Activated T-cell treated with anti-CD3 and anti-CD28 coated beads, Interleukin-2, amount 50 U/mL, for 72 hours (primary cell): ENCODE measurements around the gene NLE1. TPM values are rescaled to one million over a fixed set of nuclear protein-coding genes. Genes with fewer than 3 reads are reported as not detected.
"Not testable (repeated sequence)": the region's sequence is repeated elsewhere in the genome, so short reads cannot be mapped to it uniquely, and the experiment has no call there.

Experiments used
- ATAC-seq, 2 donors: fragments of 150-1000 bp; cut with Tn5 transposase; replicated peaks in 1 of 2; 2 replicates each; pipeline ENCODE4 v1.10.0; 2021; ENCODE audit warnings: moderate library complexity in 2 of 2, mild to moderate bottlenecking in 1 of 2
- DNase-seq, 2 donors: peaks; one replicate each; pipeline ENCODE4 v3.0.0; 2021 to 2022; ENCODE audit warnings: mixed read lengths in 1 of 2
- H3K27ac Mint-ChIP-seq: one replicate; pipeline ENCODE4 v1.8.0; 2022; ENCODE audit warnings: mild to moderate bottlenecking, moderate library complexity, mixed read lengths
- H3K27me3 Mint-ChIP-seq: one replicate; pipeline ENCODE4 v1.8.0; 2022; ENCODE audit warnings: low read depth, mixed read lengths
- H3K36me3 Mint-ChIP-seq, 2 donors: one replicate each; pipeline ENCODE4 v1.8.0; 2022; ENCODE audit warnings: mixed read lengths in 2 of 2, mild to moderate bottlenecking in 1 of 2; ENCODE audit not compliant: insufficient read depth in 2 of 2
- H3K4me1 Mint-ChIP-seq: one replicate; pipeline ENCODE4 v1.8.0; 2022; ENCODE audit warnings: low read depth, mixed read lengths
- H3K4me3 Mint-ChIP-seq, 2 donors: one replicate each; pipeline ENCODE4 v1.8.0; 2022; ENCODE audit warnings: mild to moderate bottlenecking in 2 of 2, mixed read lengths in 2 of 2, moderate library complexity in 2 of 2
- H3K9me3 Mint-ChIP-seq, 2 donors: one replicate each; pipeline ENCODE4 v1.8.0; 2022; ENCODE audit warnings: mixed read lengths in 2 of 2
- total RNA-seq, 2 donors: library from RNA; stranded (reverse); gene quantifications; one replicate each; pipeline ENCODE4 v1.2.3, GENCODE V29; 2022

The NLE1 gene
- total RNA-seq, 2 donors from 2014 or later, result 24.3 to 31.4 TPM

GRCh38 chr17:35155246-35155645, 13.1 kb upstream of the NLE1 start:
- Mint-ChIP-seq H3K27me3 (no peaks in the 10 kb centered on the region), H3K27ac (no peak overlapping the region), H3K4me1 (peaks cover 15% of the 10 kb centered on the region), H3K4me3 (no peak overlapping the region), H3K9me3 (no peaks in the 10 kb centered on the region), H3K36me3 (no peaks in the 10 kb centered on the region)
- DNase-seq (no peak), ATAC-seq (no peak)

GRCh38 chr17:35154196-35155165, 12.4 kb upstream of the NLE1 start:
- H3K36me3 Mint-ChIP-seq, result no peaks in the 10 kb centered on the region
- H3K27me3 Mint-ChIP-seq, result no peaks in the 10 kb centered on the region

DNA sequence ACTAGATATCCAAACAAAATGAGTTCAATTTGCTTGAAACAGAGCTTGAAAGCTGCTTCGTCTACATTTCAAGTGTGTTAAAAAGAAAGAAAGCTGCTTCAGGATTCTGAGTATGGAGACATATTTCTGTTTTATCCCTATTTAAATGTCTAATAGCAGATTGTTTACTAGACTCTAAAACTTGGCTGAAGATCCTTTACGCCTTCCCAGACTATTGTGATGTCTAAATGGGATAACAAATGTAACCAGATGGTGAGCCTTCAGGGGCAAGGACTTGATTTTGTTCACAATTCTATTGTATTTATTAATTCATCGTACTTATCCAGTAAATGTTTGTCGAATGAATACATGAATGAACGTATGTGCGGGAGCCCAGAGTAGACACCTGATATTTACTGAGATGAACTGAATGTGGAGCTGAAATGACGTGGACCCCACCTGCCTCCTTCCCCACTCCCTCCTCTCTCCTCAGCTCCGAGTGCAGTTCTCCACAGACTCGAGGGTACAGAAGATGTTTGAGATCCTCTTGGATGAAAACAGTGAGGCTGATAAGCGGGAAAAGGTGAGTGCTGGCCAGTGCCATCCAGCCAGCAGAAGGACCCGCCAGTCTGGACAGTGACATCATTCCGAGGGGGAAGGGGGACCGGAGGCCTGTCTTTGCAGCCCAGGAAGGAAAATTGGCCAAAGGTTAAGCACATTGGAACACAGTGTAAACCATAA, 10.5 kb upstream of the NLE1 start:
- DNase-seq, result no peak
- H3K4me1 Mint-ChIP-seq, result peaks cover 5% of the 10 kb centered on the region
- H3K27ac Mint-ChIP-seq, result no peak overlapping the region

More at GRCh38 chr17:35154196-35155165, 12.4 kb upstream of the NLE1 start:
- no peak overlapping the region for H3K4me3 Mint-ChIP-seq
- H3K9me3 Mint-ChIP-seq, result no peaks in the 10 kb centered on the region
- H3K27ac Mint-ChIP-seq, result no peak overlapping the region
- DNase-seq, result no peak
- no peak for ATAC-seq
- peaks cover 7% of the 10 kb centered on the region for H3K4me1 Mint-ChIP-seq

GRCh38 chr17:35151080-35151479, 9.0 kb upstream of the NLE1 start:
- H3K27ac Mint-ChIP-seq, H3K27me3 Mint-ChIP-seq, H3K36me3 Mint-ChIP-seq, ATAC-seq, H3K4me3 Mint-ChIP-seq, H3K4me1 Mint-ChIP-seq, H3K9me3 Mint-ChIP-seq, DNase-seq: not testable (repeated sequence)

More for the DNA sequence above, 10.5 kb upstream of the NLE1 start:
- H3K36me3 Mint-ChIP-seq, result no peaks in the 10 kb centered on the region
- H3K4me3 Mint-ChIP-seq, result no peak overlapping the region
- ATAC-seq, result no peak
- no peaks in the 10 kb centered on the region for H3K27me3 Mint-ChIP-seq
- no peaks in the 10 kb centered on the region for H3K9me3 Mint-ChIP-seq

- ATAC-seq, result no peak
- Mint-ChIP-seq H3K4me1 (no peaks in the 10 kb centered on the region), H3K27ac (no peak overlapping the region), H3K27me3 (no peaks in the 10 kb centered on the region), H3K9me3 (no peaks in the 10 kb centered on the region), H3K4me3 (no peak overlapping the region), H3K36me3 (no peaks in the 10 kb centered on the region)
- DNase-seq, result no peak
Observed at GRCh38 chr17:35149941-35150340, 7.8 kb upstream of the NLE1 start.

DNA sequence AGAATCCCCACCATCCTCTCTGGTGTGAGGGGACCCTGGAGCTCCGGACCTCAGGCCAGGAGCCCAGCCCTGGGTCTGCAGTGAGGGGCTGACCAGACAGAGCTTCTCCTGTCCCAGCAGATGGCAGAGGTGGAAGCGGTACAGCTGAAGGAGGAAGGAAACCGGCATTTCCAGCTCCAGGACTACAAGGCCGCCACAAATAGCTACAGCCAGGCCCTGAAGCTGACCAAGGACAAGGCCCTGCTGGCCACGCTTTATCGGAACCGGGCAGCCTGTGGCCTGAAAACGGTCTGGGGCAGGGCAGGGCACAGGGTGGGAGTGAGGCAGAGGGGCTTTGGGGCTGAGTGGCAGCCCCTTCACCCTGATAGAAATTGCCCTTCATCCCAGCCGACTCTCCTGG, 6.0 kb upstream of the NLE1 start:
- Mint-ChIP-seq H3K4me1 (no peaks in the 10 kb centered on the region), H3K27me3 (no peaks in the 10 kb centered on the region), H3K4me3 (no peak overlapping the region), H3K27ac (no peak overlapping the region), H3K36me3 (no peaks in the 10 kb centered on the region), H3K9me3 (no peaks in the 10 kb centered on the region)
- DNase-seq (no peak), ATAC-seq (no peak)

- H3K4me3 Mint-ChIP-seq, result no peak within 1 kb of the TSS
Observed at GRCh38 chr17:35147375-35147905, 5.3 kb upstream of the NLE1 start, which contains the start of gene UNC45B. UNC45B (plus strand) TSS chr17:35147817; CDS start chr17:35148264, 447 bp downstream.

DNA sequence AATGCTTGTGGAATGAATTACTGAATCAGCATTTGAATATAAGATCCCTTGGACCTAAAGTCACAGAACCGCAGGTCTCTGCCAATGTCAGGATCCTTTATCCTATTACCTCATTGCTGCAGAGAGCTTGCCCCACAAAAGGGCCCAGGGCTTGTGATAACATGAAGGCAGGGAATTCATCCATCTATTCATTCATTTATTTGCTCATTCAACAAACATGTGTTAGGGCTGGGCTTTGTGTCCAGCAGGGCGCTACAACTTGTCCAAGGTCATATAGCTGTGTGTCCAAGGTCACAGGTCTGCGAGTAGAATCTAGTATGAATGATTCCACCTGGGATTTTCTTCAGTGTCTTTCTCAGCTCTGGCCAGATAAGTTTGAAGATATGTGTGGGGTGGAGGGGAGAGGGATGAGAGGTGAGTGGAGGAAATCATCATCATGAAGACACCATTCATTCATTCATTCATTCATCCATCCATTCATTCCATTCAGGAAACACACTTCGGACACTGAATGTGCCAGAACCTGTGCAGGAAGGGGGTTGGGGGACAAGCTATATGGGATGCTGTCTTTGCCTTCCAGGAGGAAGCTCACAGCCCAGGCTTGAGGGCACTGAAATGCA, 4.2 kb upstream of the NLE1 start:
- Mint-ChIP-seq H3K9me3 (no peaks in the 10 kb centered on the region), H3K4me1 (peaks cover 4% of the 10 kb centered on the region), H3K27ac (no peak overlapping the region), H3K27me3 (no peaks in the 10 kb centered on the region), H3K4me3 (no peak overlapping the region), H3K36me3 (no peaks in the 10 kb centered on the region)
- DNase-seq, result no peak
- no peak for ATAC-seq

More at GRCh38 chr17:35147375-35147905, 5.3 kb upstream of the NLE1 start, which contains the start of gene UNC45B:
- H3K27ac Mint-ChIP-seq, result no peak within 1 kb of the TSS
- no peaks in the 10 kb centered on the region for H3K9me3 Mint-ChIP-seq
- H3K27me3 Mint-ChIP-seq, result no peaks in the 10 kb centered on the region
- H3K36me3 Mint-ChIP-seq, result no peaks in the 10 kb centered on the region
- peaks cover 2% of the 10 kb centered on the region for H3K4me1 Mint-ChIP-seq
- DNase-seq, result no peak
- no peak for ATAC-seq

DNA sequence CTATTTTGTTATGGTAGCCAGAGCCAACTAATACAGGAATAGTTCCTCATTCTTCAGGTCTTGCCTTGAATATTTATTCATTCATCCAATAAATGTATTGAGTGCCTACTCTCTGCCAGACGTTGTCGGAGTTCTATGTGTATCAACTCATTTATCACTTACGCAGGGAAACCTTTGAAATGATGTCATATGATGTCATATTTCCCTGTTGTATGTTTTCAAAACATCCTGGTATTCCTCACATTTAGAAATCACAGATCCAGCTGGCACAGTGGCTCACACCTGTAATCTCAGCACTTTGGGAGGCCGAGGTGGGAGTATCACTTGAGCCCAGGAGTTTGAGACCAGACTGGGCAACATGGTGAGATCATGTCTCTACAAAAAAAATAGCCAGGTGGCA, 2.7 kb upstream of the NLE1 start:
- ATAC-seq (no peak), DNase-seq (no peak)
- Mint-ChIP-seq H3K27ac (no peak overlapping the region), H3K4me3 (no peak overlapping the region), H3K36me3 (no peaks in the 10 kb centered on the region), H3K27me3 (no peaks in the 10 kb centered on the region), H3K4me1 (peaks cover 11% of the 10 kb centered on the region), H3K9me3 (no peaks in the 10 kb centered on the region)

- H3K36me3 Mint-ChIP-seq, result peaks cover 0 to 3% of the 10 kb centered on the region in 2 donors
- ATAC-seq (peak; percentile 24 to 30), DNase-seq (no peak)
- peaks cover 11% of the 10 kb centered on the region for H3K4me1 Mint-ChIP-seq
- H3K27ac Mint-ChIP-seq, result peak overlapping the region; percentile 25
- H3K4me3 Mint-ChIP-seq, result peak overlapping the region; percentile 85
- H3K9me3 Mint-ChIP-seq, result no peaks in the 10 kb centered on the region
- H3K27me3 Mint-ChIP-seq, result no peaks in the 10 kb centered on the region
Observed at GRCh38 chr17:35142467-35142796, 329 bp upstream of the NLE1 start.

DNA sequence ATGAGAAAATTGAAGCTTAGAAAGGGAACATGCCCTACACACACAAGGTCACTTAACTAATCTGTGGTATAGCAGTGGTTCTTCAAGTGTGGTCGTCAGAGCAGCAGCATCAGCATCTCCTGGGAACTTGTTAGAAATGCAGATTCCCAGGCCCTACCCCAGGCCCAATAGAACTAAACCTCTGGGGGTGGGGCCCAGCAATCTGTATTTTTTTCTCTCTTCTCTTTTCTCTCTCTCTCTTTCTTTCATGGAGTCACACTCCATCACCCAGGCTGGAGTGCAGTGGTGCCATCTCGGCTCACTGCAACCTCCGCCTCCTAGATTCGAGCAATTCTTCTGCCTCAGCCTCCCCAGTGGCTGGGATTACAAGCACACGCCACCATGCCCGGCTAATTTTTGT, 3.9 kb downstream of the NLE1 start:
- no peaks in the 10 kb centered on the region for H3K27me3 Mint-ChIP-seq
- H3K9me3 Mint-ChIP-seq, result no peaks in the 10 kb centered on the region
- DNase-seq, result no peak
- H3K4me1 Mint-ChIP-seq, result peaks cover 16% of the 10 kb centered on the region
- no peak for ATAC-seq
- H3K36me3 Mint-ChIP-seq, result peaks cover 5 to 24% of the 10 kb centered on the region in 2 donors
- no peak overlapping the region for H3K4me3 Mint-ChIP-seq
- no peak overlapping the region for H3K27ac Mint-ChIP-seq

DNA sequence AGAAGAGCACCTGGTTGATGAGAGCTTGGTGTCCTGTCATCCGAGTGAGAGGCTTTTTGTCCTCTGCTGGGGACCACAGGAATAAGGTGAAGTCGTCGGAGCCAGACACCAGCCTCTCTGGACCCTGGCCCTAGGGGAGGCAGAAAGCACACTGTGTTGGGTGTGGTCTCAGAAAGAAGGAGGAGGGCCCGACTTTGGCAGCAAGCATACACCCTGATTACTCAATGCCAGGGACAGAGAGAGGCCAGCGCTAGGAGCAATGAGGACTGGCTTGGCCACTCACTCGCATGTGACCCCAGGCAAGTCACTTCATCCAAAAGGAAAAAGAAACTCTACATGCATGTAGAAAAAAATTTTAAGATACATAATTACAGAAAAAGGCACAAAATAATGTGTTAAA, 6.8 kb downstream of the NLE1 start:
- peaks cover 5 to 24% of the 10 kb centered on the region in 2 donors for H3K36me3 Mint-ChIP-seq
- ATAC-seq (no peak), DNase-seq (no peak)
- H3K9me3 Mint-ChIP-seq, result no peaks in the 10 kb centered on the region
- no peak overlapping the region for H3K4me3 Mint-ChIP-seq
- H3K27me3 Mint-ChIP-seq, result no peaks in the 10 kb centered on the region
- peaks cover 5% of the 10 kb centered on the region for H3K4me1 Mint-ChIP-seq
- no peak overlapping the region for H3K27ac Mint-ChIP-seq
